Measurements from ENCODE around the gene ABCF1. TPM values are rescaled to one million over a fixed set of nuclear protein-coding genes. Genes with fewer than 3 reads are reported as not detected.

ABCF1 gene
- polyA plus RNA-seq, 1 donor (not counting 4 experiments of a cell fraction or from before 2014, with no cell fraction given), result 30.0 TPM

GRCh38 chr6:30537931-30538330, 33.3 kb upstream of the ABCF1 start:
- H3K9ac ChIP-seq (ENCODE audit: control insufficient read depth, extremely low read depth, insufficient read depth, low read length), result no peak overlapping the region
- peaks cover 6% of the 10 kb centered on the region for H3K4me1 ChIP-seq (ENCODE audit: control insufficient read depth, extremely low read depth, insufficient read depth, low read length)
- FAIRE-seq (no peak), DNase-seq (ENCODE audit: low read depth, low spot score) (no peak)
- no peak overlapping the region for H2AFZ ChIP-seq (ENCODE audit: control insufficient read depth, low read length)
- no peak overlapping the region for H3K4me3 ChIP-seq (ENCODE audit: control insufficient read depth in 2 of 3, extremely low read depth in 1 of 3, insufficient read depth in 2 of 3, low read depth in 1 of 3, low read length in 3 of 3)
- dilution Hi-C loops (cut with MboI; ENCODE audit: extremely low pct_ligation_motif_present, low sequenced_read_pairs), result no loop called here
- no peak overlapping the region for H3K4me2 ChIP-seq (ENCODE audit: control insufficient read depth, extremely low read depth, insufficient read depth, low read depth, low read length)
- no peaks in the 10 kb centered on the region for H3K27me3 ChIP-seq (ENCODE audit: control insufficient read depth, extremely low read depth, insufficient read depth, low read length)
- no peaks in the 10 kb centered on the region for H3K9me1 ChIP-seq (ENCODE audit: control insufficient read depth, extremely low read depth, insufficient read depth, low read length)
- H4K20me1 ChIP-seq (ENCODE audit: control insufficient read depth, extremely low read depth, insufficient read depth, low read length), result no peaks in the 10 kb centered on the region
- H3K36me3 ChIP-seq (ENCODE audit: control insufficient read depth in 2 of 2, extremely low read depth in 1 of 2, insufficient read depth in 2 of 2, low read length in 2 of 2), result no peaks in the 10 kb centered on the region
- TF ChIP-seq EZH2 (IDR thresholded peaks at IDR 0.05; ENCODE audit: low read length) (no peak), CTCF (optimal IDR thresholded peaks at IDR 0.05 in 1 of 3, IDR thresholded peaks at IDR 0.05 in 1 of 3, conservative IDR thresholded peaks at IDR 0.05 in 1 of 3; ENCODE audit: extremely low read depth in 1 of 3, insufficient read depth in 2 of 3, low read length in 3 of 3) (no peak)
- H3K27ac ChIP-seq (ENCODE audit: control insufficient read depth, insufficient read depth, low read length), result no peak overlapping the region
- H3K79me2 ChIP-seq (ENCODE audit: control insufficient read depth, insufficient read depth, low read length), result no peaks in the 10 kb centered on the region
- no peaks in the 10 kb centered on the region for H3K9me3 ChIP-seq (ENCODE audit: control insufficient read depth, low read depth, low read length)

GRCh38 chr6:30541515-30542403, 29.5 kb upstream of the ABCF1 start:
- Histone ChIP-seq H3K9ac (ENCODE audit: control insufficient read depth, extremely low read depth, insufficient read depth, low read length) (peak overlapping the region; percentile 0), H3K9me1 (ENCODE audit: control insufficient read depth, extremely low read depth, insufficient read depth, low read length) (no peaks in the 10 kb centered on the region), H2AFZ (ENCODE audit: control insufficient read depth, low read length) (peak overlapping the region; percentile 53), H3K4me3 (ENCODE audit: control insufficient read depth in 2 of 3, extremely low read depth in 1 of 3, insufficient read depth in 2 of 3, low read depth in 1 of 3, low read length in 3 of 3) (peak overlapping the region in 1 of 3 experiments; percentile 24), H3K4me1 (ENCODE audit: control insufficient read depth, extremely low read depth, insufficient read depth, low read length) (peaks cover 6% of the 10 kb centered on the region), H3K27ac (ENCODE audit: control insufficient read depth, insufficient read depth, low read length) (no peak overlapping the region), H3K9me3 (ENCODE audit: control insufficient read depth, low read depth, low read length) (no peaks in the 10 kb centered on the region), H3K79me2 (ENCODE audit: control insufficient read depth, insufficient read depth, low read length) (no peaks in the 10 kb centered on the region), H3K27me3 (ENCODE audit: control insufficient read depth, extremely low read depth, insufficient read depth, low read length) (no peaks in the 10 kb centered on the region), H3K36me3 (ENCODE audit: control insufficient read depth in 2 of 2, extremely low read depth in 1 of 2, insufficient read depth in 2 of 2, low read length in 2 of 2) (peaks cover 15 to 17% of the 10 kb centered on the region in 2 experiments), H3K4me2 (ENCODE audit: control insufficient read depth, extremely low read depth, insufficient read depth, low read depth, low read length) (peak overlapping the region; percentile 66), H4K20me1 (ENCODE audit: control insufficient read depth, extremely low read depth, insufficient read depth, low read length) (no peaks in the 10 kb centered on the region)
- DNase-seq (ENCODE audit: low read depth, low spot score), result peak; percentile 52
- dilution Hi-C loops (cut with MboI; ENCODE audit: extremely low pct_ligation_motif_present, low sequenced_read_pairs), result loop anchor here (10.0 kb wide), 1 partner anchor 193 kb away; no protein-coding TSS in a partner anchor
- TF ChIP-seq EZH2 (IDR thresholded peaks at IDR 0.05; ENCODE audit: low read length), result no peak
- peak; percentile 93 to 99 (median 96) for TF ChIP-seq CTCF (optimal IDR thresholded peaks at IDR 0.05 in 1 of 3, IDR thresholded peaks at IDR 0.05 in 1 of 3, conservative IDR thresholded peaks at IDR 0.05 in 1 of 3; ENCODE audit: extremely low read depth in 1 of 3, insufficient read depth in 2 of 3, low read length in 3 of 3)
- peak; percentile 86 for FAIRE-seq
